ENCODE results near the gene HSPA4L. TPM values are rescaled to one million over a fixed set of nuclear protein-coding genes. Genes with fewer than 3 reads are reported as not detected.

HSPA4L gene
- total and polyA plus RNA-seq, 2 donors (not counting 3 experiments of a cell fraction or from before 2014, with no cell fraction given) = 1.3 to 12.4 TPM

GRCh38 chr4:127881563-127881864 lies 99.4 kb downstream of the HSPA4L start:
- BruUV-seq (replicated peaks) = no TSS peak
- no peak for DNase-seq (ENCODE audit: low read depth, low spot score)
- FAIRE-seq = no peak
- H2AFZ ChIP-seq (ENCODE audit: low read depth, low read length) = peak overlapping the region; percentile 100
- peaks cover 0 to 7% of the 10 kb centered on the region in 2 experiments for H3K36me3 ChIP-seq (ENCODE audit: control insufficient read depth in 2 of 2, extremely low read depth in 1 of 2, insufficient read depth in 2 of 2, low read length in 2 of 2)
- peaks cover 38% of the 10 kb centered on the region for H3K79me2 ChIP-seq (ENCODE audit: control insufficient read depth, insufficient read depth, low read length)
- POLR2A ChIA-PET = interaction anchor here (0.9 kb wide), 1 partner anchor 195 kb away, joined by 3 read pairs; no protein-coding TSS in a partner anchor
- H3K9me3 ChIP-seq (replicated peaks; ENCODE audit: control insufficient read depth, insufficient read depth, low read length) = no peaks in the 10 kb centered on the region
- dilution Hi-C loops (cut with MboI; ENCODE audit: extremely low pct_ligation_motif_present, low sequenced_read_pairs) = no loop called here
- H4K20me1 ChIP-seq (replicated peaks; ENCODE audit: control insufficient read depth, extremely low read depth, insufficient read depth, low read length) = no peaks in the 10 kb centered on the region
- no peaks in the 10 kb centered on the region for H3K27me3 ChIP-seq (ENCODE audit: control insufficient read depth in 2 of 2, insufficient read depth in 2 of 2, low read length in 2 of 2)
- H3K4me3 ChIP-seq (replicated peaks in 1 of 3; ENCODE audit: insufficient read depth in 1 of 3, low read depth in 1 of 3, low read length in 3 of 3) = peak overlapping the region; percentile 92 to 97 (median 97)
- peak overlapping the region; percentile 97 for H3K9ac ChIP-seq (replicated peaks; ENCODE audit: extremely low read depth, insufficient read depth, low read length)
- TF ChIP-seq MAX (IDR thresholded peaks at IDR 0.05; ENCODE audit: insufficient read depth, insufficient read length) (no peak), EZH2 (IDR thresholded peaks at IDR 0.05; ENCODE audit: borderline replicate concordance, low read depth, low read length, severe bottlenecking) (no peak), CTCF (IDR thresholded peaks at IDR 0.05; ENCODE audit: extremely low read depth in 1 of 2, insufficient read depth in 1 of 2, low read depth in 1 of 2, low read length in 2 of 2) (no peak), JUN (IDR thresholded peaks at IDR 0.05; ENCODE audit: borderline replicate concordance, insufficient read depth, insufficient read length, low read depth) (no peak), MYC (IDR thresholded peaks at IDR 0.05; ENCODE audit: low read depth, low read length) (no peak), POLR2AphosphoS5 (IDR thresholded peaks at IDR 0.05; ENCODE audit: insufficient read depth, low read depth, low read length) (no peak), POLR2A (IDR thresholded peaks at IDR 0.05; ENCODE audit: low read depth, low read length) (no peak), GATA2 (IDR thresholded peaks at IDR 0.05; ENCODE audit: insufficient read depth, insufficient read length, low read depth, low read length) (no peak), FOS (IDR thresholded peaks at IDR 0.05; ENCODE audit: borderline replicate concordance, insufficient read depth, low read length) (no peak)
- CTCF ChIA-PET = interaction anchor here (1.0 to 2.2 kb wide), 6 partner anchors 9 to 149 kb away, joined by 3 to 10 read pairs (median 4); partner anchors contain the start of genes ABHD18, HSPA4L and MFSD8
- peak overlapping the region; percentile 84 for H3K27ac ChIP-seq (ENCODE audit: insufficient read depth, low read depth, low read length)
- H3K4me1 ChIP-seq (ENCODE audit: control insufficient read depth, extremely low read depth, insufficient read depth, low read length) = peaks cover 8% of the 10 kb centered on the region
- intact Hi-C loops (cut with micrococcal nuclease) = loop anchor here (1.0 to 5.0 kb wide), 4 partner anchors 84 to 281 kb away; partner anchors contain the start of genes ABHD18, INTU, LARP1B and MFSD8
- peak overlapping the region; percentile 88 for H3K4me2 ChIP-seq (ENCODE audit: insufficient read depth, low read length)
- no peaks in the 10 kb centered on the region for H3K9me1 ChIP-seq (replicated peaks; ENCODE audit: control insufficient read depth, extremely low read depth, insufficient read depth, low read length)

Data from endothelial cell of umbilical vein (primary cell).